ENCODE measurements around the gene UBN2.

GRCh38 chr7:139231513-139232376 is 708 bp downstream of the UBN2 start:
- TF ChIP-seq POLR2AphosphoS5 (IDR thresholded peaks at IDR 0.05) (peak; percentile 7), CTCF (IDR thresholded peaks at IDR 0.05) (no peak), POLR2A (IDR thresholded peaks at IDR 0.05) (no peak)

Data from prostate gland (tissue), 2 donors.